DND-41 (cell line): ENCODE results near the gene PSD4.

Experiments
- ATAC-seq: fragments of 200-7000 bp; cut with Tn5 transposase; 3 replicates; pipeline ENCODE4 v1.9.1; 2021; ENCODE audit warnings: low read depth; ENCODE audit not compliant: insufficient read depth
- DNase-seq: peaks from one replicate; pipeline ENCODE4 v3.0.0-alpha.2; 2020
- H2AFZ ChIP-seq: 2 replicates; pipeline ENCODE4 v1.6.0; 2012; ENCODE audit warnings: low read depth, low read length
- H3K27ac ChIP-seq: 2 replicates; pipeline ENCODE4 v1.5.1; 2012; ENCODE audit warnings: low read length, inconsistent platforms
- H3K27me3 ChIP-seq: fragments of 200-600 bp; sonication (generic); 2 replicates; pipeline ENCODE4 v1.6.0; 2012; ENCODE audit warnings: low read length, mild to moderate bottlenecking, inconsistent platforms; ENCODE audit not compliant: insufficient read depth, poor library complexity
- H3K36me3 ChIP-seq: 2 replicates; pipeline ENCODE4 v1.5.1; 2012; ENCODE audit warnings: low read length, inconsistent platforms; ENCODE audit not compliant: insufficient read depth
- H3K4me1 ChIP-seq: 2 replicates; pipeline ENCODE4 v1.5.1; 2012; ENCODE audit warnings: mild to moderate bottlenecking, low read length; ENCODE audit not compliant: insufficient read depth
- H3K4me2 ChIP-seq: 2 replicates; pipeline ENCODE4 v1.6.0; 2012; ENCODE audit warnings: mild to moderate bottlenecking, moderate library complexity, low read length, inconsistent platforms; ENCODE audit not compliant: insufficient read depth
- H3K4me3 ChIP-seq, 2 experiments: fragments of 200-600 bp in 1 of 2; shearing (Covaris generic) in 1 of 2; 2 replicates each; pipeline ENCODE4 v1.5.1; 2012 to 2016; ENCODE audit warnings: inconsistent platforms in 2 of 2, low read length in 2 of 2, mild to moderate bottlenecking in 2 of 2, low read depth in 1 of 2, moderate library complexity in 1 of 2
- H3K79me2 ChIP-seq: 2 replicates; pipeline ENCODE4 v1.6.0; 2012; ENCODE audit warnings: low read length, inconsistent platforms; ENCODE audit not compliant: insufficient read depth
- H3K9ac ChIP-seq: 2 replicates; pipeline ENCODE4 v1.6.0; 2012; ENCODE audit warnings: low read depth, mild to moderate bottlenecking, inconsistent platforms, low read length, moderate library complexity
- H3K9me3 ChIP-seq: 2 replicates; pipeline ENCODE4 v1.5.1; 2012; ENCODE audit warnings: low read length, moderate library complexity, mild to moderate bottlenecking, inconsistent platforms; ENCODE audit not compliant: insufficient read depth, severe bottlenecking
- H4K20me1 ChIP-seq: 2 replicates; pipeline ENCODE4 v1.6.0; 2012; ENCODE audit warnings: low read length; ENCODE audit not compliant: insufficient read depth
- EZH2 ChIP-seq: IDR thresholded peaks from 3 replicates; pipeline ENCODE4 v1.6.1; 2012; ENCODE audit warnings: borderline replicate concordance, low read depth, mild to moderate bottlenecking, moderate library complexity, low read length, inconsistent platforms; ENCODE audit not compliant: severe bottlenecking
- TF ChIP-seq, protein P1 (sequence below): IDR thresholded peaks from 2 replicates; pipeline ENCODE4 v1.5.1; 2012; ENCODE audit warnings: borderline replicate concordance, low read length, moderate library complexity, mild to moderate bottlenecking; ENCODE audit not compliant: poor library complexity, severe bottlenecking; ENCODE audit errors: extremely low read depth

The PSD4 gene

DNA sequence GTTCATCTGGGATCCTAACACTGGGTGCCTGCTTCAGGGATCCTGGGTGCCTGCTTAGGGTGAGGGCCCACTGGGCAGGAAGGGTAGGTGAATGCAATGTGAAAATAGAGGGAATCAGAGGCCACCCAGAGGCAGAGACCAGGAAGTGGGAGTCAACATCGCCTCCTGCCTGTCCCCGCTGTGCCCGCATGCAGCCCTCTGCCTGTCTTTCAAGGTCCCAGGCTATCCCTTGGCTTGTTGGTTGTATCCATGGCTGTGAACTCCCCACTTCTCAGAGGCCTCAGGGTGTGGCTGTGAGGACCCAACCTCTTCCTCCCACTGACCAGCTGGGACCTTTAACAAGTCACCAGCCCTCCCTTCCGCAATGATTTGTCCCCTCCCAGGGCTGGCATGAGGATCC, 26.5 kb downstream of the PSD4 start:
- no peaks in the 10 kb centered on the region for H3K79me2 ChIP-seq
- H3K36me3 ChIP-seq: peaks cover 79% of the 10 kb centered on the region
- ATAC-seq (no peak), DNase-seq (no peak)
- H3K4me2 ChIP-seq: no peak overlapping the region
- H3K27ac ChIP-seq: no peak overlapping the region
- H3K9ac ChIP-seq: no peak overlapping the region
- H3K9me3 ChIP-seq: no peaks in the 10 kb centered on the region
- no peaks in the 10 kb centered on the region for H3K4me1 ChIP-seq
- H2AFZ ChIP-seq: no peak overlapping the region
- no peaks in the 10 kb centered on the region for H3K27me3 ChIP-seq
- peaks cover 43% of the 10 kb centered on the region for H4K20me1 ChIP-seq
- no peak overlapping the region for H3K4me3 ChIP-seq
- TF ChIP-seq, protein P1, sequence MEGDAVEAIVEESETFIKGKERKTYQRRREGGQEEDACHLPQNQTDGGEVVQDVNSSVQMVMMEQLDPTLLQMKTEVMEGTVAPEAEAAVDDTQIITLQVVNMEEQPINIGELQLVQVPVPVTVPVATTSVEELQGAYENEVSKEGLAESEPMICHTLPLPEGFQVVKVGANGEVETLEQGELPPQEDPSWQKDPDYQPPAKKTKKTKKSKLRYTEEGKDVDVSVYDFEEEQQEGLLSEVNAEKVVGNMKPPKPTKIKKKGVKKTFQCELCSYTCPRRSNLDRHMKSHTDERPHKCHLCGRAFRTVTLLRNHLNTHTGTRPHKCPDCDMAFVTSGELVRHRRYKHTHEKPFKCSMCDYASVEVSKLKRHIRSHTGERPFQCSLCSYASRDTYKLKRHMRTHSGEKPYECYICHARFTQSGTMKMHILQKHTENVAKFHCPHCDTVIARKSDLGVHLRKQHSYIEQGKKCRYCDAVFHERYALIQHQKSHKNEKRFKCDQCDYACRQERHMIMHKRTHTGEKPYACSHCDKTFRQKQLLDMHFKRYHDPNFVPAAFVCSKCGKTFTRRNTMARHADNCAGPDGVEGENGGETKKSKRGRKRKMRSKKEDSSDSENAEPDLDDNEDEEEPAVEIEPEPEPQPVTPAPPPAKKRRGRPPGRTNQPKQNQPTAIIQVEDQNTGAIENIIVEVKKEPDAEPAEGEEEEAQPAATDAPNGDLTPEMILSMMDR: peak; percentile 42
- TF ChIP-seq EZH2: no peak

DNA sequence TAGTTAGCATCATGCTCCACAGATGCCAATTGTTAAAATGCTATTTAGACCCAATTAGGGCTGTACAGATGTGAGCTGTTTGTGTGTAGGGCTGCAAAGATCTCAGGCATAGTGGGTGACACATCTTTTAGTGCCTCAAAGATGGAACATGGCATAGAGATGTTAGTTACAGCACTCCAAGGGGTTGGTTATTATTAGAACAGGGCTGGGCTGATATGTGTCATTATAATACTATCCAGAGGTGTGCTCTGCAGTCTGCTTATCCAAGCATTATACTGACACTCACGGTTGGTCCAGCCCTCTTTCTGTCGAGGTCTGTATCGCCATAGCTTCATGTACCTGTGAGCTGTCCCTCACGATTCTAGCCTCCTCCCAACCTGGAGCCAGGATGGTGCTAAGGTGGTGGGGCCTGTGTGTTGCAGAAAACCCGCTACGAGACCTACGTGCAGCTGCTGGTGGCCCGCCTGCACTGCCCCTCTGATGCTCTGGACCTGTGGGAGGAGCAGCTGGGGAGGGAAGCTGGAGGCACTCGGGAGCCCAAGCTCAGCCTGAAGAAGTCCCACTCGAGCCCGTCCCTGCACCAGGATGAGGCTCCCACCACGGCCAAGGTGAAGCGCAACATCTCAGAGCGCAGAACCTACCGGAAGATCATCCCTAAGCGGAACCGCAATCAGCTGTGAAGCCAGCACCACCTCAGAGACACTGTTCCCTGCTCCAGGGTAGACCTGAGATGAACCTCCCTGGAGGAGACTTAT, 27.1 kb downstream of the PSD4 start:
- H3K36me3 ChIP-seq: peaks cover 72% of the 10 kb centered on the region
- DNase-seq: no peak
- no peaks in the 10 kb centered on the region for H3K9me3 ChIP-seq
- no peak for ATAC-seq
- H4K20me1 ChIP-seq: peaks cover 40% of the 10 kb centered on the region
- no peak overlapping the region for H3K4me3 ChIP-seq
- no peak for TF ChIP-seq EZH2
- TF ChIP-seq, protein P1: no peak
- no peak overlapping the region for H2AFZ ChIP-seq
- no peak overlapping the region for H3K9ac ChIP-seq
- no peak overlapping the region for H3K27ac ChIP-seq
- H3K4me2 ChIP-seq: no peak overlapping the region
- H3K4me1 ChIP-seq: no peaks in the 10 kb centered on the region
- no peaks in the 10 kb centered on the region for H3K79me2 ChIP-seq
- H3K27me3 ChIP-seq: no peaks in the 10 kb centered on the region

DNA sequence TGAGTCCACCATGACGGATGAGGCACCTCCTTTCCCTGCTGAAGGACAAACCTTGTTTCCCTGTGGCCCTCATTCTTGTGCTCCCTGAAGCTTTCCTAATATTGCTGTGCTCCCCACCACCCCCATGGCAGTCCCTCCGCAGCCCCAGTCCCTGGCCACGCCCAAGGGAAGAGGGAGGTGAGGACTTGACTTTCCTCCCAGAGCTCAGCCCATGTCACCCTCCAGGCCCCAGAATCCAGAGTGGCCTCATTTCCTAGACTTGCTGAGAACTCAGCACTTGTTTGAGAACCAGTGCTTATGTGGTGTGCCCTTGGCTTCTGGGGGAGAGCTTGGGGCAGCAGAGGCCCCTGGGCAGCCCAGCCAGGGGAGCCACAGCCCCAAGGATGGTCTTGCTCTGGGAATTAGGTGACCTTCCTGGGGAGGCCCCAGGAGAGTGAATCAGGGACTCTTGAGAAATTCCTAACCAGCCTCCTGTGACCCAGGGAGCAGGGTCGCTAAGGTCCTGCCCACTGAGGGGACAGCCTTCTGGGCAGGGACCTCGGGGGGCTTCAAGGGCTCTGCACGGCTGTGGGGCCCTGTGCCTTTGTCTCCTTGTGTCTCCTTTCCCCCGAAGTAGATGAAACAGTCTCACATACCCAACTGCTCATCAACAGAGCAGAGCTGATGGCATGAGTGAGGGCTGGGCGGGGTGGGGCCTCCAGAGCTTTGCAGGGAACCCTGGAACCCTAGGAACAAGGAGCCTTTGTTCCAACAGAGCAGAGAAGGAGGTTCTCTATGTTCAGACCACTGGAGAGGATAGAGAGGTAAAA, 27.9 kb downstream of the PSD4 start:
- DNase-seq (no peak), ATAC-seq (no peak)
- no peaks in the 10 kb centered on the region for H3K4me1 ChIP-seq
- no peak overlapping the region for H2AFZ ChIP-seq
- TF ChIP-seq, protein P1: no peak
- TF ChIP-seq EZH2: no peak
- peaks cover 32% of the 10 kb centered on the region for H4K20me1 ChIP-seq
- no peaks in the 10 kb centered on the region for H3K27me3 ChIP-seq
- no peak overlapping the region for H3K9ac ChIP-seq
- H3K27ac ChIP-seq: no peak overlapping the region
- no peak overlapping the region for H3K4me3 ChIP-seq
- no peaks in the 10 kb centered on the region for H3K9me3 ChIP-seq
- no peaks in the 10 kb centered on the region for H3K79me2 ChIP-seq
- H3K4me2 ChIP-seq: no peak overlapping the region
- peaks cover 64% of the 10 kb centered on the region for H3K36me3 ChIP-seq
